HEK293 (cell line): Measurements from ENCODE around the gene TNPO3.

Source experiments
- CTCF ChIA-PET: fragments of 350-600 bp; formaldehyde crosslinking; extraction: SDS; loops from one replicate; lab custom pipeline; 2021; ENCODE audit warnings: antibody characterized with exemption; lab: Yijun Ruan, JAX
- POLR2A ChIA-PET: fragments of 300-600 bp; formaldehyde crosslinking; extraction: SDS; loops from one replicate; lab custom pipeline; 2020; ENCODE audit warnings: antibody characterized with exemption, inconsistent platforms; lab: Yijun Ruan, JAX
- H3K27ac ChIP-seq: fragments of 200-500 bp; sonication (Bioruptor generic); 2 replicates; pipeline ENCODE4 v1.5.1; 2014; ENCODE audit warnings: low read depth, low read length, control low read depth, inconsistent platforms; ENCODE audit errors: extremely low read depth
- H3K36me3 ChIP-seq, 2 experiments: fragments of 200-500 bp in 1 of 2; sonication (Bioruptor generic) in 1 of 2; 1 replicate in 1 of 2; 2 replicates in 1 of 2; pipeline ENCODE4 v1.5.1; 2014 to 2017; ENCODE audit warnings: inconsistent platforms in 2 of 2, low read length in 2 of 2; ENCODE audit not compliant: control insufficient read depth in 2 of 2, insufficient read depth in 1 of 2
- H3K4me1 ChIP-seq: fragments of 200-500 bp; sonication (Bioruptor generic); 2 replicates; pipeline ENCODE4 v1.5.1; 2014; ENCODE audit warnings: mild to moderate bottlenecking, low read length, inconsistent platforms; ENCODE audit not compliant: control insufficient read depth, insufficient read depth
- H3K4me3 ChIP-seq: 2 replicates; pipeline ENCODE4 v1.5.1; 2011; ENCODE audit warnings: low read depth, mild to moderate bottlenecking, control low read depth, low read length, moderate library complexity
- H3K9me3 ChIP-seq: fragments of 200-500 bp; sonication (Bioruptor generic); 2 replicates; pipeline ENCODE4 v1.5.1; 2014; ENCODE audit warnings: low read depth, low read length, inconsistent platforms; ENCODE audit not compliant: control insufficient read depth, insufficient read depth
- GFI1B ChIP-seq: fragments of 450-650 bp; formaldehyde crosslinking; IDR thresholded peaks from 2 replicates; pipeline ENCODE4 v1.5.1; 2016; ENCODE audit warnings: missing biosample characterization, missing genetic modification characterization
- MYNN ChIP-seq: fragments of 450-650 bp; formaldehyde crosslinking; IDR thresholded peaks from 2 replicates; pipeline ENCODE4 v1.5.1; 2016; ENCODE audit warnings: missing biosample characterization, missing genetic modification characterization, borderline replicate concordance
- OVOL3 ChIP-seq: fragments of 450-650 bp; formaldehyde crosslinking; IDR thresholded peaks from 2 replicates; pipeline ENCODE4 v1.5.1; 2016; ENCODE audit warnings: missing biosample characterization, missing genetic modification characterization
- RBAK ChIP-seq: fragments of 450-650 bp; formaldehyde crosslinking; IDR thresholded peaks from 2 replicates; pipeline ENCODE4 v1.5.1; 2016; ENCODE audit warnings: missing biosample characterization, missing genetic modification characterization
- ZBTB48 ChIP-seq: fragments of 450-650 bp; formaldehyde crosslinking; IDR thresholded peaks from 2 replicates; pipeline ENCODE4 v1.5.1; 2016; ENCODE audit warnings: missing biosample characterization, missing genetic modification characterization
- ZBTB7A ChIP-seq: fragments of 450-650 bp; formaldehyde crosslinking; IDR thresholded peaks from 2 replicates; pipeline ENCODE4 v1.5.1; 2016; ENCODE audit warnings: low read depth, missing biosample characterization, missing genetic modification characterization
- ZFP3 ChIP-seq: fragments of 450-650 bp; formaldehyde crosslinking; IDR thresholded peaks from 2 replicates; pipeline ENCODE4 v1.5.1; 2016; ENCODE audit warnings: low read depth, missing biosample characterization, missing genetic modification characterization
- ZNF202 ChIP-seq: fragments of 450-650 bp; formaldehyde crosslinking; IDR thresholded peaks from 2 replicates; pipeline ENCODE4 v1.5.1; 2016; ENCODE audit warnings: missing biosample characterization, missing genetic modification characterization, borderline replicate concordance
- ZNF223 ChIP-seq: fragments of 450-650 bp; formaldehyde crosslinking; IDR thresholded peaks from 2 replicates; pipeline ENCODE4 v1.5.1; 2016; ENCODE audit warnings: missing biosample characterization, missing genetic modification characterization
- ZNF23 ChIP-seq: fragments of 450-650 bp; formaldehyde crosslinking; IDR thresholded peaks from 2 replicates; pipeline ENCODE4 v1.5.1; 2016; ENCODE audit warnings: missing biosample characterization, missing genetic modification characterization, borderline replicate concordance
- ZNF391 ChIP-seq: fragments of 450-650 bp; formaldehyde crosslinking; IDR thresholded peaks from 2 replicates; pipeline ENCODE4 v1.5.1; 2016; ENCODE audit warnings: low read depth, missing biosample characterization, missing genetic modification characterization, borderline replicate concordance
- TF ChIP-seq, protein P1 (sequence below): fragments of 450-650 bp; formaldehyde crosslinking; IDR thresholded peaks from 2 replicates; pipeline ENCODE4 v1.5.1; 2016; ENCODE audit warnings: missing biosample characterization, missing genetic modification characterization
- TF ChIP-seq, protein P2 (sequence below): fragments of 450-650 bp; formaldehyde crosslinking; IDR thresholded peaks from 2 replicates; pipeline ENCODE4 v1.5.1; 2016; ENCODE audit warnings: missing biosample characterization, missing genetic modification characterization
- TF ChIP-seq, protein P3 (sequence below): fragments of 450-650 bp; formaldehyde crosslinking; conservative IDR thresholded peaks from 2 replicates; pipeline ENCODE4 v1.5.1; 2016; ENCODE audit warnings: low read depth, missing biosample characterization, missing genetic modification characterization
- TF ChIP-seq, protein P4 (sequence below): fragments of 450-650 bp; formaldehyde crosslinking; IDR thresholded peaks from 2 replicates; pipeline ENCODE4 v1.5.1; 2016; ENCODE audit warnings: missing biosample characterization, missing genetic modification characterization

TNPO3 gene

DNA sequence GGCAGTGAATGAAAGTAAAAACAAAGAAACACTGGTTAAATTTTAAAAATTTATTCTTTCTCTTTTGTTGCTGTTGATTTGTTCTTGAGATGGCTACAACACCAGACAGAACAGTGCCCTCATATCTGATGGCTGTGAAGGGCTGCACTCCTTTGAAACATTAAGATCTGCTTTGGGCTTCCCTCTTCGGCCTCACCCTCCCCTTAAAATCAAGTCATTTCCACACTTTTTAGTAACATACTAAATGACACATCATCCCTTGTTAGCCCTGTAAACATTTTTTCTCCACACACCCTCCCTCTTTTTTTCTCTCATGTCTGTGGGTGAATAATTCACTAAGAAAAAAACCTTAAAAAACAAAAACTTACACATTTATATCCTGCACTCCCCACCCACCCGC lies 100.8 kb downstream of the TNPO3 start (continued):
- TF ChIP-seq ZNF391, result no peak

DNA sequence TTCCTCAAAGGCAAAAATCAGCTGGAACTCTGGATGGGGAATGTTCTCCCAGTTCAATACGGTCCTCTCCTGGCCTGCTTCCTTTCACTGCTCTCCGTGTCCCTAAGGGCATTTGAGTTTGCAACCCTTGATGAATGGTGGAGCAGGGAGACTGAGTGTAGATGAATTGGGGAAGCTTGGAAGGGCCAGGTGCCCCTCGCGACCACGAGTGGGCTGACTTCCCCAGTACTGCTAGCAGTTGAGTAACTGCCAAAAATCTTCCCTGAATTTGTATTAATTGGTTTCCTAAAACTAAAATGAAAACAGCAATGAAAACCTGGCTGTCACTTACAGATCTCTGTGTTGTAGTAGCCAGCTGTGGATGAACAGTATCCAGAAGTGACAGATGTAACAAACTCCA lies 103.6 kb downstream of the TNPO3 start:
- no peaks in the 10 kb centered on the region for H3K4me1 ChIP-seq
- no peak overlapping the region for H3K4me3 ChIP-seq
- ChIA-PET CTCF (interaction anchor here (1.3 to 1.4 kb wide), 2 partner anchors 13 to 48 kb away, joined by 3 to 4 read pairs; no protein-coding TSS in a partner anchor), POLR2A (no interaction called here)
- H3K27ac ChIP-seq, result no peak overlapping the region
- H3K9me3 ChIP-seq, result no peaks in the 10 kb centered on the region
- H3K36me3 ChIP-seq, result peaks cover 0 to 37% of the 10 kb centered on the region in 2 experiments; a peak in 1 of 3 replicates
- no peak for TF ChIP-seq ZNF202 (tag by site-specific recombination)
- TF ChIP-seq, protein P1, sequence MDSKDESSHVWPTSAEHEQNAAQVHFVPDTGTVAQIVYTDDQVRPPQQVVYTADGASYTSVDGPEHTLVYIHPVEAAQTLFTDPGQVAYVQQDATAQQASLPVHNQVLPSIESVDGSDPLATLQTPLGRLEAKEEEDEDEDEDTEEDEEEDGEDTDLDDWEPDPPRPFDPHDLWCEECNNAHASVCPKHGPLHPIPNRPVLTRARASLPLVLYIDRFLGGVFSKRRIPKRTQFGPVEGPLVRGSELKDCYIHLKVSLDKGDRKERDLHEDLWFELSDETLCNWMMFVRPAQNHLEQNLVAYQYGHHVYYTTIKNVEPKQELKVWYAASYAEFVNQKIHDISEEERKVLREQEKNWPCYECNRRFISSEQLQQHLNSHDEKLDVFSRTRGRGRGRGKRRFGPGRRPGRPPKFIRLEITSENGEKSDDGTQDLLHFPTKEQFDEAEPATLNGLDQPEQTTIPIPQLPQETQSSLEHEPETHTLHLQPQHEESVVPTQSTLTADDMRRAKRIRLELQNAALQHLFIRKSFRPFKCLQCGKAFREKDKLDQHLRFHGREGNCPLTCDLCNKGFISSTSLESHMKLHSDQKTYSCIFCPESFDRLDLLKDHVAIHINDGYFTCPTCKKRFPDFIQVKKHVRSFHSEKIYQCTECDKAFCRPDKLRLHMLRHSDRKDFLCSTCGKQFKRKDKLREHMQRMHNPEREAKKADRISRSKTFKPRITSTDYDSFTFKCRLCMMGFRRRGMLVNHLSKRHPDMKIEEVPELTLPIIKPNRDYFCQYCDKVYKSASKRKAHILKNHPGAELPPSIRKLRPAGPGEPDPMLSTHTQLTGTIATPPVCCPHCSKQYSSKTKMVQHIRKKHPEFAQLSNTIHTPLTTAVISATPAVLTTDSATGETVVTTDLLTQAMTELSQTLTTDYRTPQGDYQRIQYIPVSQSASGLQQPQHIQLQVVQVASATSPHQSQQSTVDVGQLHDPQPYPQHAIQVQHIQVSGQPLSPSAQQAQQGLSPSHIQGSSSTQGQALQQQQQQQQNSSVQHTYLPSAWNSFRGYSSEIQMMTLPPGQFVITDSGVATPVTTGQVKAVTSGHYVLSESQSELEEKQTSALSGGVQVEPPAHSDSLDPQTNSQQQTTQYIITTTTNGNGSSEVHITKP (tag by site-specific recombination), result no peak
- no peak for TF ChIP-seq RBAK (tag by site-specific recombination)
- TF ChIP-seq, protein P2, sequence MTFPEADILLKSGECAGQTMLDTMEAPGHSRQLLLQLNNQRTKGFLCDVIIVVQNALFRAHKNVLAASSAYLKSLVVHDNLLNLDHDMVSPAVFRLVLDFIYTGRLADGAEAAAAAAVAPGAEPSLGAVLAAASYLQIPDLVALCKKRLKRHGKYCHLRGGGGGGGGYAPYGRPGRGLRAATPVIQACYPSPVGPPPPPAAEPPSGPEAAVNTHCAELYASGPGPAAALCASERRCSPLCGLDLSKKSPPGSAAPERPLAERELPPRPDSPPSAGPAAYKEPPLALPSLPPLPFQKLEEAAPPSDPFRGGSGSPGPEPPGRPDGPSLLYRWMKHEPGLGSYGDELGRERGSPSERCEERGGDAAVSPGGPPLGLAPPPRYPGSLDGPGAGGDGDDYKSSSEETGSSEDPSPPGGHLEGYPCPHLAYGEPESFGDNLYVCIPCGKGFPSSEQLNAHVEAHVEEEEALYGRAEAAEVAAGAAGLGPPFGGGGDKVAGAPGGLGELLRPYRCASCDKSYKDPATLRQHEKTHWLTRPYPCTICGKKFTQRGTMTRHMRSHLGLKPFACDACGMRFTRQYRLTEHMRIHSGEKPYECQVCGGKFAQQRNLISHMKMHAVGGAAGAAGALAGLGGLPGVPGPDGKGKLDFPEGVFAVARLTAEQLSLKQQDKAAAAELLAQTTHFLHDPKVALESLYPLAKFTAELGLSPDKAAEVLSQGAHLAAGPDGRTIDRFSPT, result no peak
- TF ChIP-seq ZNF223 (tag by site-specific recombination), result no peak
- TF ChIP-seq, protein P3, sequence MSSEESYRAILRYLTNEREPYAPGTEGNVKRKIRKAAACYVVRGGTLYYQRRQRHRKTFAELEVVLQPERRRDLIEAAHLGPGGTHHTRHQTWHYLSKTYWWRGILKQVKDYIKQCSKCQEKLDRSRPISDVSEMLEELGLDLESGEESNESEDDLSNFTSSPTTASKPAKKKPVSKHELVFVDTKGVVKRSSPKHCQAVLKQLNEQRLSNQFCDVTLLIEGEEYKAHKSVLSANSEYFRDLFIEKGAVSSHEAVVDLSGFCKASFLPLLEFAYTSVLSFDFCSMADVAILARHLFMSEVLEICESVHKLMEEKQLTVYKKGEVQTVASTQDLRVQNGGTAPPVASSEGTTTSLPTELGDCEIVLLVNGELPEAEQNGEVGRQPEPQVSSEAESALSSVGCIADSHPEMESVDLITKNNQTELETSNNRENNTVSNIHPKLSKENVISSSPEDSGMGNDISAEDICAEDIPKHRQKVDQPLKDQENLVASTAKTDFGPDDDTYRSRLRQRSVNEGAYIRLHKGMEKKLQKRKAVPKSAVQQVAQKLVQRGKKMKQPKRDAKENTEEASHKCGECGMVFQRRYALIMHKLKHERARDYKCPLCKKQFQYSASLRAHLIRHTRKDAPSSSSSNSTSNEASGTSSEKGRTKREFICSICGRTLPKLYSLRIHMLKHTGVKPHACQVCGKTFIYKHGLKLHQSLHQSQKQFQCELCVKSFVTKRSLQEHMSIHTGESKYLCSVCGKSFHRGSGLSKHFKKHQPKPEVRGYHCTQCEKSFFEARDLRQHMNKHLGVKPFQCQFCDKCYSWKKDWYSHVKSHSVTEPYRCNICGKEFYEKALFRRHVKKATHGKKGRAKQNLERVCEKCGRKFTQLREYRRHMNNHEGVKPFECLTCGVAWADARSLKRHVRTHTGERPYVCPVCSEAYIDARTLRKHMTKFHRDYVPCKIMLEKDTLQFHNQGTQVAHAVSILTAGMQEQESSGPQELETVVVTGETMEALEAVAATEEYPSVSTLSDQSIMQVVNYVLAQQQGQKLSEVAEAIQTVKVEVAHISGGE, result no peak
- TF ChIP-seq ZBTB48 (tag by site-specific recombination), result no peak
- TF ChIP-seq ZBTB7A (tag by site-specific recombination), result no peak
- TF ChIP-seq GFI1B (tag by site-specific recombination), result no peak
- no peak for TF ChIP-seq OVOL3 (tag by site-specific recombination)
- no peak for TF ChIP-seq MYNN (tag by site-specific recombination)
- TF ChIP-seq, protein P4, sequence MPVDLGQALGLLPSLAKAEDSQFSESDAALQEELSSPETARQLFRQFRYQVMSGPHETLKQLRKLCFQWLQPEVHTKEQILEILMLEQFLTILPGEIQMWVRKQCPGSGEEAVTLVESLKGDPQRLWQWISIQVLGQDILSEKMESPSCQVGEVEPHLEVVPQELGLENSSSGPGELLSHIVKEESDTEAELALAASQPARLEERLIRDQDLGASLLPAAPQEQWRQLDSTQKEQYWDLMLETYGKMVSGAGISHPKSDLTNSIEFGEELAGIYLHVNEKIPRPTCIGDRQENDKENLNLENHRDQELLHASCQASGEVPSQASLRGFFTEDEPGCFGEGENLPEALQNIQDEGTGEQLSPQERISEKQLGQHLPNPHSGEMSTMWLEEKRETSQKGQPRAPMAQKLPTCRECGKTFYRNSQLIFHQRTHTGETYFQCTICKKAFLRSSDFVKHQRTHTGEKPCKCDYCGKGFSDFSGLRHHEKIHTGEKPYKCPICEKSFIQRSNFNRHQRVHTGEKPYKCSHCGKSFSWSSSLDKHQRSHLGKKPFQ (tag by site-specific recombination), result no peak
- TF ChIP-seq ZFP3, result no peak
- TF ChIP-seq ZNF23, result no peak
